IPS-11a (cell line): ENCODE measurements around the gene CUX1.

Source experiments
- H3K4me3 ChIP-seq: one replicate; pipeline ENCODE4 v1.5.1; 2013; ENCODE audit warnings: low read depth, low read length, control low read depth

The CUX1 gene

GRCh38 chr7:101952355-101953247 is 135.2 kb downstream of the CUX1 start:
- H3K4me3 ChIP-seq = no peak overlapping the region

- no peak overlapping the region for H3K4me3 ChIP-seq
Measured at GRCh38 chr7:101953248-101953819, 135.9 kb downstream of the CUX1 start.

GRCh38 chr7:101954499-101954898 is 137.1 kb downstream of the CUX1 start:
- no peak overlapping the region for H3K4me3 ChIP-seq

- no peak overlapping the region for H3K4me3 ChIP-seq
Measured at GRCh38 chr7:101956130-101956529, 138.7 kb downstream of the CUX1 start.

GRCh38 chr7:101957744-101958525 is 140.5 kb downstream of the CUX1 start:
- no peak overlapping the region for H3K4me3 ChIP-seq

- no peak overlapping the region for H3K4me3 ChIP-seq
Measured at GRCh38 chr7:101959342-101959741, 141.9 kb downstream of the CUX1 start.

GRCh38 chr7:101959829-101960228 is 142.4 kb downstream of the CUX1 start:
- H3K4me3 ChIP-seq = no peak overlapping the region

GRCh38 chr7:101960323-101960722 is 142.9 kb downstream of the CUX1 start:
- no peak overlapping the region for H3K4me3 ChIP-seq

GRCh38 chr7:101960985-101961708 is 143.7 kb downstream of the CUX1 start:
- H3K4me3 ChIP-seq = no peak overlapping the region

- H3K4me3 ChIP-seq = no peak overlapping the region
Measured at GRCh38 chr7:101961811-101962210, 144.4 kb downstream of the CUX1 start.

- no peak overlapping the region for H3K4me3 ChIP-seq
Measured at GRCh38 chr7:101963693-101964092, 146.3 kb downstream of the CUX1 start.

- H3K4me3 ChIP-seq = no peak overlapping the region
Measured at GRCh38 chr7:101964680-101965452, 147.4 kb downstream of the CUX1 start.

GRCh38 chr7:101968720-101969466 is 151.5 kb downstream of the CUX1 start:
- H3K4me3 ChIP-seq = no peak overlapping the region

GRCh38 chr7:101969997-101970585 is 152.7 kb downstream of the CUX1 start:
- H3K4me3 ChIP-seq = no peak overlapping the region

- no peak overlapping the region for H3K4me3 ChIP-seq
Measured at GRCh38 chr7:101970801-101971200, 153.4 kb downstream of the CUX1 start.

- no peak overlapping the region for H3K4me3 ChIP-seq
Measured at GRCh38 chr7:101971457-101971856, 154.0 kb downstream of the CUX1 start.

GRCh38 chr7:101972627-101973026 is 155.2 kb downstream of the CUX1 start:
- no peak overlapping the region for H3K4me3 ChIP-seq

- no peak overlapping the region for H3K4me3 ChIP-seq
Measured at GRCh38 chr7:101973130-101973529, 155.7 kb downstream of the CUX1 start.

- H3K4me3 ChIP-seq = no peak overlapping the region
Measured at GRCh38 chr7:101974393-101974792, 157.0 kb downstream of the CUX1 start.
